Measurements from ENCODE around the gene PRKAG2. TPM values are rescaled to one million over a fixed set of nuclear protein-coding genes. Genes with fewer than 3 reads are reported as not detected.

Gene PRKAG2
- polyA plus RNA-seq, 3 donors, result 29.2 to 59.8 (median 30.9) TPM

DNA sequence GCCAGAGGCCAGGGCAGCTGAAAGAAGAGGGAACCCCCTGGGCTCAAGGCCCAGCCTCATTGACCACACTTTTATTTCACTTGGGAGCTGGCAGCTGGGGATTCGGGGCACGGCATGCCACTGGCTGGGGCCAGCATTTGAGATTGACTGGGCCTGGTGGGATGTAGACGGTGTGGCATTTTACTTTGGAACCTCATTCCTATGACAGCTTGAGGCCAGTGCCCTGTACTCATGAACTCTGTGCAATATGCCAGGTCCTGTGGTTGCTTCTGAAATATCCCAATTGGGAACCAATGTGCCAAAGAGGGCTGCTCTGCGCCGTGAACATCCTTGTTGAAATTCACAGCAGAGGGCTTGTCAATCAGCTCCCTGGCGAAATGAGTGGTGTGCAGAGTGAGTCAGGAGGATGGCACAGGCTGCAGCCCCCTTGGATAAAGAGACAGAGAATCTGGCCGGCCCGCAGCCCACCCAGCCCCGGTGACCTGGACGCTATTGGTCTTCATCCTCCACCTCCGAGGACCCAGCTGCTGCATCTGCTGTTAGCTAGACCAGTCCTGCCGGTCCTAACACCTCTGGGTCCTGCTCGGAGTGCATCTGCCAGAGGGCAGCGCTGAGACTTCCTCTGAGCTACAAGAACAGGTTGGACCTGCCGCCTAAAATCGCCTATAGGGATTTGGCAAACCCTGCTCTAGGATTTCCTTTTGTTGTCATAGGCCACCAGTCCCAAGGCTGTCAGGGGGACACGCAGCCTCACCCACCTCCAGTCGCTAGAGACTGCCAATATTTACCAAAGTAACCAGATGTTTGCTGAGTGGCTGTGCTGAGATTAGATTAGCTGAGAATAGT is 58.0 kb downstream of the PRKAG2 start:
- Histone ChIP-seq H3K9ac (ENCODE audit: insufficient read depth, low read length, poor library complexity, severe bottlenecking) (no peak overlapping the region), H2AFZ (ENCODE audit: insufficient read depth, low read depth, low read length, poor library complexity, severe bottlenecking) (no peak overlapping the region), H3K36me3 (replicated peaks in 1 of 2; ENCODE audit: control insufficient read depth in 1 of 2, insufficient read depth in 2 of 2, low read length in 2 of 2) (peaks cover 3 to 47% of the 10 kb centered on the region in 2 donors), H3K27ac (ENCODE audit: low read depth in 1 of 2, low read length in 2 of 2) (no peak overlapping the region), H4K20me1 (ENCODE audit: insufficient read depth, low read length) (peaks cover 99% of the 10 kb centered on the region), H3K4me3 (replicated peaks in 1 of 3; ENCODE audit: low read depth in 2 of 3, low read length in 3 of 3) (no peak overlapping the region), H3K9me3 (replicated peaks in 1 of 2; ENCODE audit: control insufficient read depth in 1 of 2, insufficient read depth in 1 of 2, low read length in 2 of 2) (no peaks in the 10 kb centered on the region), H3K79me2 (ENCODE audit: insufficient read depth, low read length) (peaks cover 58% of the 10 kb centered on the region), H3K4me1 (ENCODE audit: control insufficient read depth in 1 of 2, insufficient read depth in 2 of 2, low read length in 2 of 2) (no peaks in the 10 kb centered on the region), H3K4me2 (replicated peaks; ENCODE audit: extremely low read depth, low read length, poor library complexity, severe bottlenecking) (no peak overlapping the region), H3K27me3 (ENCODE audit: control insufficient read depth in 2 of 2, insufficient read depth in 2 of 2, low read length in 2 of 2) (no peaks in the 10 kb centered on the region)
- no peak for DNase-seq
- WGBS (ENCODE audit: insufficient coverage), result 86% methylated on average over 13 of the region's 18 CpGs
- peaks cover 38 to 39% of the 10 kb centered on the region in 2 donors for H3K36me3 Mint-ChIP-seq
- H3K27me3 Mint-ChIP-seq (ENCODE audit: low read depth in 3 of 3), result peaks cover 0 to 7% (median 0%) of the 10 kb centered on the region in 3 donors
- peak overlapping the region in 2 of 7 donors; percentile 15 to 26 for H3K27ac Mint-ChIP-seq
- intact Hi-C loops (cut with micrococcal nuclease), result no loop called here
- TF ChIP-seq, protein P1, sequence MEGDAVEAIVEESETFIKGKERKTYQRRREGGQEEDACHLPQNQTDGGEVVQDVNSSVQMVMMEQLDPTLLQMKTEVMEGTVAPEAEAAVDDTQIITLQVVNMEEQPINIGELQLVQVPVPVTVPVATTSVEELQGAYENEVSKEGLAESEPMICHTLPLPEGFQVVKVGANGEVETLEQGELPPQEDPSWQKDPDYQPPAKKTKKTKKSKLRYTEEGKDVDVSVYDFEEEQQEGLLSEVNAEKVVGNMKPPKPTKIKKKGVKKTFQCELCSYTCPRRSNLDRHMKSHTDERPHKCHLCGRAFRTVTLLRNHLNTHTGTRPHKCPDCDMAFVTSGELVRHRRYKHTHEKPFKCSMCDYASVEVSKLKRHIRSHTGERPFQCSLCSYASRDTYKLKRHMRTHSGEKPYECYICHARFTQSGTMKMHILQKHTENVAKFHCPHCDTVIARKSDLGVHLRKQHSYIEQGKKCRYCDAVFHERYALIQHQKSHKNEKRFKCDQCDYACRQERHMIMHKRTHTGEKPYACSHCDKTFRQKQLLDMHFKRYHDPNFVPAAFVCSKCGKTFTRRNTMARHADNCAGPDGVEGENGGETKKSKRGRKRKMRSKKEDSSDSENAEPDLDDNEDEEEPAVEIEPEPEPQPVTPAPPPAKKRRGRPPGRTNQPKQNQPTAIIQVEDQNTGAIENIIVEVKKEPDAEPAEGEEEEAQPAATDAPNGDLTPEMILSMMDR (IDR thresholded peaks at IDR 0.05), result no peak
- H3K9me3 Mint-ChIP-seq, result peaks cover 0 to 3% (median 0%) of the 10 kb centered on the region in 7 donors
- no peak overlapping the region for H3K4me3 Mint-ChIP-seq
- H3K4me1 Mint-ChIP-seq, result peaks cover 9% of the 10 kb centered on the region

DNA sequence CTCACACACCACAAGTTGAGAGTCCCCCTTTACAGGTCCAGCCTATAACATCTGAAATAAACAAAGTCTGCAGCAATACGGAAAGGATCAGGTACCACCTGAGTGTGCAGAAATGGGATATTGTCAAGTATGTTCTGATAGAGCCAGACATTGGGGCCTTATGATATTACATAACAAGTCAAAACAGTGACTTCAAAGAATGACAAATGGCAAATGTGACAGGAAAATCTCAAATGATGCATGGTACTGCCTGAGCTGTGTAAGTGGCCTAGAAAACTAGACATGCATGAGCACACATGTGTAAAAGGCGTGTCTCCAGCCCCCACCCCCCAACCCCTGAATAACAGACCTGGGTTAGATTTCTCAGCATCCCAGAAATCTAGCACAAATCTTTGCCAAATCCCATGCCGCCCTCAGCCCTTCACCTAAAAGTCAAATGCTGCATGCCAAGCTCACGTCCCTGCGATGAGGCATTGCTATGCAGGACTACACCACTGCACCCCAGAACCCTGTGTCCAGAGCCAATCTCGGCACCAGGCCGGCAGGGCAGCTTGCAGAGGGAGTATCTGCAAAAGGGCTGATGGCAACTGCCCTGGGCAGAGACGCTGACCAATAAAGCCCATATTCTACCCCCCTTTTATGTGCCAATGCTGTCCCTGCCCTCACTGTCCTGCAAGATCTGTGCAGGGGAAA is 58.8 kb downstream of the PRKAG2 start:
- no peak overlapping the region for H3K4me3 ChIP-seq (replicated peaks in 1 of 3; ENCODE audit: low read depth in 2 of 3, low read length in 3 of 3)
- H3K9ac ChIP-seq (ENCODE audit: insufficient read depth, low read length, poor library complexity, severe bottlenecking), result no peak overlapping the region
- Mint-ChIP-seq H3K36me3 (peaks cover 39 to 45% of the 10 kb centered on the region in 2 donors), H3K27me3 (ENCODE audit: low read depth in 3 of 3) (peaks cover 0 to 5% (median 0%) of the 10 kb centered on the region in 3 donors), H3K4me1 (peaks cover 16% of the 10 kb centered on the region), H3K27ac (peak overlapping the region in 1 of 7 donors; percentile 26), H3K4me3 (no peak overlapping the region), H3K9me3 (peaks cover 0 to 3% (median 0%) of the 10 kb centered on the region in 7 donors)
- no peak overlapping the region for H2AFZ ChIP-seq (ENCODE audit: insufficient read depth, low read depth, low read length, poor library complexity, severe bottlenecking)
- no peak overlapping the region for H3K4me2 ChIP-seq (replicated peaks; ENCODE audit: extremely low read depth, low read length, poor library complexity, severe bottlenecking)
- no peak overlapping the region for H3K27ac ChIP-seq (ENCODE audit: low read depth in 1 of 2, low read length in 2 of 2)
- no peak for DNase-seq
- WGBS (ENCODE audit: insufficient coverage), result 94% methylated on average over 7 of the region's 8 CpGs
- no peaks in the 10 kb centered on the region for H3K27me3 ChIP-seq (ENCODE audit: control insufficient read depth in 2 of 2, insufficient read depth in 2 of 2, low read length in 2 of 2)
- intact Hi-C loops (cut with micrococcal nuclease), result no loop called here
- peaks cover 99% of the 10 kb centered on the region for H4K20me1 ChIP-seq (ENCODE audit: insufficient read depth, low read length)
- H3K36me3 ChIP-seq (replicated peaks in 1 of 2; ENCODE audit: control insufficient read depth in 1 of 2, insufficient read depth in 2 of 2, low read length in 2 of 2), result peaks cover 3 to 47% of the 10 kb centered on the region in 2 donors
- H3K9me3 ChIP-seq (replicated peaks in 1 of 2; ENCODE audit: control insufficient read depth in 1 of 2, insufficient read depth in 1 of 2, low read length in 2 of 2), result no peaks in the 10 kb centered on the region
- TF ChIP-seq, protein P1 (IDR thresholded peaks at IDR 0.05), result no peak
- no peaks in the 10 kb centered on the region for H3K4me1 ChIP-seq (ENCODE audit: control insufficient read depth in 1 of 2, insufficient read depth in 2 of 2, low read length in 2 of 2)
- peaks cover 54% of the 10 kb centered on the region for H3K79me2 ChIP-seq (ENCODE audit: insufficient read depth, low read length)
